Measurements from ENCODE around the gene TSHZ2. TPM values are rescaled to one million over a fixed set of nuclear protein-coding genes. Genes with fewer than 3 reads are reported as not detected.

The TSHZ2 gene
- total RNA-seq, 1 donor from 2014 or later = 30.4 TPM

- H3K9me3 ChIP-seq = no peaks in the 10 kb centered on the region
- no peaks in the 10 kb centered on the region for H3K27me3 ChIP-seq
- no peaks in the 10 kb centered on the region for H3K36me3 ChIP-seq
- H3K27ac ChIP-seq = no peak overlapping the region
- H3K4me1 ChIP-seq = no peaks in the 10 kb centered on the region
- intact Hi-C loops (cut with DNase I) = no loop called here
- no peak for DNase-seq (ENCODE audit: extremely low spot score in 2 of 2)
- no peak for TF ChIP-seq POLR2A (IDR thresholded peaks at IDR 0.05)
- no peak for TF ChIP-seq POLR2AphosphoS5 (IDR thresholded peaks at IDR 0.05; ENCODE audit: insufficient read depth in 1 of 2, low read depth in 1 of 2)
- TF ChIP-seq CTCF (IDR thresholded peaks at IDR 0.05) = no peak
- no peak overlapping the region for H3K4me3 ChIP-seq
Measured at GRCh38 chr20:53298260-53298659, 326.1 kb downstream of the TSHZ2 start.

GRCh38 chr20:53298911-53299310, 326.8 kb downstream of the TSHZ2 start:
- intact Hi-C loops (cut with DNase I) = no loop called here
- TF ChIP-seq POLR2A (IDR thresholded peaks at IDR 0.05) (no peak), POLR2AphosphoS5 (IDR thresholded peaks at IDR 0.05; ENCODE audit: insufficient read depth in 1 of 2, low read depth in 1 of 2) (no peak), CTCF (IDR thresholded peaks at IDR 0.05) (no peak)
- DNase-seq (ENCODE audit: extremely low spot score in 2 of 2) = no peak
- Histone ChIP-seq H3K36me3 (no peaks in the 10 kb centered on the region), H3K27ac (no peak overlapping the region), H3K4me3 (no peak overlapping the region), H3K27me3 (no peaks in the 10 kb centered on the region), H3K4me1 (no peaks in the 10 kb centered on the region), H3K9me3 (no peaks in the 10 kb centered on the region)

- no peak overlapping the region for H3K4me3 ChIP-seq
- no peak for DNase-seq (ENCODE audit: extremely low spot score in 2 of 2)
- H3K4me1 ChIP-seq = no peaks in the 10 kb centered on the region
- intact Hi-C loops (cut with DNase I) = loop anchor here (5.0 kb wide), 1 partner anchor 1343 kb away; no protein-coding TSS in a partner anchor
- TF ChIP-seq CTCF (IDR thresholded peaks at IDR 0.05) (no peak), POLR2A (IDR thresholded peaks at IDR 0.05) (no peak), POLR2AphosphoS5 (IDR thresholded peaks at IDR 0.05; ENCODE audit: insufficient read depth in 1 of 2, low read depth in 1 of 2) (no peak)
- no peak overlapping the region for H3K27ac ChIP-seq
- no peaks in the 10 kb centered on the region for H3K27me3 ChIP-seq
- no peaks in the 10 kb centered on the region for H3K9me3 ChIP-seq
- H3K36me3 ChIP-seq = no peaks in the 10 kb centered on the region
Measured at GRCh38 chr20:53299831-53300230, 327.7 kb downstream of the TSHZ2 start.

GRCh38 chr20:53301869-53302268, 329.7 kb downstream of the TSHZ2 start:
- no peak for TF ChIP-seq CTCF (IDR thresholded peaks at IDR 0.05)
- no peak for TF ChIP-seq POLR2AphosphoS5 (IDR thresholded peaks at IDR 0.05; ENCODE audit: insufficient read depth in 1 of 2, low read depth in 1 of 2)
- no peak for TF ChIP-seq POLR2A (IDR thresholded peaks at IDR 0.05)
- intact Hi-C loops (cut with DNase I) = loop anchor here (5.0 kb wide), 1 partner anchor 1345 kb away; no protein-coding TSS in a partner anchor
- H3K4me3 ChIP-seq = no peak overlapping the region
- no peak for DNase-seq (ENCODE audit: extremely low spot score in 2 of 2)
- H3K36me3 ChIP-seq = no peaks in the 10 kb centered on the region
- no peaks in the 10 kb centered on the region for H3K9me3 ChIP-seq
- no peaks in the 10 kb centered on the region for H3K4me1 ChIP-seq
- H3K27ac ChIP-seq = no peak overlapping the region
- H3K27me3 ChIP-seq = no peaks in the 10 kb centered on the region

GRCh38 chr20:53302695-53303412, 330.7 kb downstream of the TSHZ2 start:
- no peak for DNase-seq (ENCODE audit: extremely low spot score in 2 of 2)
- Histone ChIP-seq H3K27me3 (no peaks in the 10 kb centered on the region), H3K36me3 (no peaks in the 10 kb centered on the region), H3K27ac (no peak overlapping the region), H3K4me3 (no peak overlapping the region), H3K4me1 (no peaks in the 10 kb centered on the region), H3K9me3 (no peaks in the 10 kb centered on the region)
- TF ChIP-seq POLR2A (IDR thresholded peaks at IDR 0.05) (no peak), POLR2AphosphoS5 (IDR thresholded peaks at IDR 0.05; ENCODE audit: insufficient read depth in 1 of 2, low read depth in 1 of 2) (no peak), CTCF (IDR thresholded peaks at IDR 0.05) (no peak)
- intact Hi-C loops (cut with DNase I) = loop anchor here (5.0 kb wide), 1 partner anchor 1346 kb away; no protein-coding TSS in a partner anchor

Measured in vagina (tissue), 2 donors.